HEK293 (cell line): ENCODE measurements around the gene ZNF562.

Experiments
- CTCF ChIA-PET: fragments of 350-600 bp; formaldehyde crosslinking; extraction: SDS; loops from one replicate; lab custom pipeline; 2021; ENCODE audit warnings: antibody characterized with exemption; lab: Yijun Ruan, JAX
- POLR2A ChIA-PET: fragments of 300-600 bp; formaldehyde crosslinking; extraction: SDS; loops from one replicate; lab custom pipeline; 2020; ENCODE audit warnings: antibody characterized with exemption, inconsistent platforms; lab: Yijun Ruan, JAX
- H3K27ac ChIP-seq: fragments of 200-500 bp; sonication (Bioruptor generic); 2 replicates; pipeline ENCODE4 v1.5.1; 2014; ENCODE audit warnings: low read depth, low read length, control low read depth, inconsistent platforms; ENCODE audit errors: extremely low read depth
- H3K36me3 ChIP-seq, 2 experiments: fragments of 200-500 bp in 1 of 2; sonication (Bioruptor generic) in 1 of 2; 1 replicate in 1 of 2; 2 replicates in 1 of 2; pipeline ENCODE4 v1.5.1; 2014 to 2017; ENCODE audit warnings: inconsistent platforms in 2 of 2, low read length in 2 of 2; ENCODE audit not compliant: control insufficient read depth in 2 of 2, insufficient read depth in 1 of 2
- H3K4me1 ChIP-seq: fragments of 200-500 bp; sonication (Bioruptor generic); 2 replicates; pipeline ENCODE4 v1.5.1; 2014; ENCODE audit warnings: mild to moderate bottlenecking, low read length, inconsistent platforms; ENCODE audit not compliant: control insufficient read depth, insufficient read depth
- H3K4me3 ChIP-seq: 2 replicates; pipeline ENCODE4 v1.5.1; 2011; ENCODE audit warnings: low read depth, mild to moderate bottlenecking, control low read depth, low read length, moderate library complexity
- H3K9me3 ChIP-seq: fragments of 200-500 bp; sonication (Bioruptor generic); 2 replicates; pipeline ENCODE4 v1.5.1; 2014; ENCODE audit warnings: low read depth, low read length, inconsistent platforms; ENCODE audit not compliant: control insufficient read depth, insufficient read depth
- HOXC10 ChIP-seq: sonication (generic); formaldehyde crosslinking; IDR thresholded peaks from 2 replicates; pipeline ENCODE4 v1.8.1; 2023; ENCODE audit warnings: mild to moderate bottlenecking, missing genetic modification reagents
- KLF9 ChIP-seq: fragments of 450-650 bp; formaldehyde crosslinking; IDR thresholded peaks from 2 replicates; pipeline ENCODE4 v1.5.1; 2016; ENCODE audit warnings: missing biosample characterization, missing genetic modification characterization, low read depth
- SETDB1 ChIP-seq: IDR thresholded peaks from one replicate; pipeline ENCODE4 v1.6.1; 2017; ENCODE audit warnings: mild to moderate bottlenecking, low read length, moderate library complexity, mixed read lengths; ENCODE audit not compliant: insufficient read length
- ZFP69B ChIP-seq: fragments of 450-650 bp; formaldehyde crosslinking; IDR thresholded peaks from 2 replicates; pipeline ENCODE4 v1.5.1; 2016; ENCODE audit warnings: missing biosample characterization, missing genetic modification characterization
- ZNF10 ChIP-seq: fragments of 450-650 bp; formaldehyde crosslinking; IDR thresholded peaks from 2 replicates; pipeline ENCODE4 v1.5.1; 2017; ENCODE audit warnings: missing biosample characterization, missing genetic modification characterization
- ZNF19 ChIP-seq: fragments of 450-650 bp; formaldehyde crosslinking; IDR thresholded peaks from 2 replicates; pipeline ENCODE4; 2016; ENCODE audit warnings: missing biosample characterization, missing genetic modification characterization, low read depth
- ZNF248 ChIP-seq: fragments of 450-650 bp; formaldehyde crosslinking; IDR thresholded peaks from 2 replicates; pipeline ENCODE4 v1.5.1; 2017; ENCODE audit warnings: missing biosample characterization, missing genetic modification characterization
- ZNF302 ChIP-seq: fragments of 450-650 bp; formaldehyde crosslinking; IDR thresholded peaks from 2 replicates; pipeline ENCODE4 v1.5.1; 2016; ENCODE audit warnings: missing biosample characterization, missing genetic modification characterization, low read depth
- ZNF37A ChIP-seq: fragments of 450-650 bp; IDR thresholded peaks from 2 replicates; pipeline ENCODE4 v1.5.1; 2018; ENCODE audit warnings: missing biosample characterization, missing genetic modification characterization
- ZNF404 ChIP-seq: fragments of 450-650 bp; formaldehyde crosslinking; IDR thresholded peaks from 2 replicates; pipeline ENCODE4 v1.5.1; 2017; ENCODE audit warnings: missing biosample characterization, missing genetic modification characterization
- ZNF423 ChIP-seq: fragments of 450-650 bp; formaldehyde crosslinking; IDR thresholded peaks from 2 replicates; pipeline ENCODE4 v1.5.1; 2016; ENCODE audit warnings: missing biosample characterization, missing genetic modification characterization
- ZNF571 ChIP-seq: fragments of 450-650 bp; formaldehyde crosslinking; IDR thresholded peaks from 2 replicates; pipeline ENCODE4 v1.5.0; 2017; ENCODE audit warnings: missing biosample characterization, missing genetic modification characterization
- ZNF660 ChIP-seq: fragments of 450-650 bp; IDR thresholded peaks from 2 replicates; pipeline ENCODE4 v1.5.1; 2018; ENCODE audit warnings: missing biosample characterization, mild to moderate bottlenecking, missing genetic modification characterization
- ZNF776 ChIP-seq: fragments of 450-650 bp; formaldehyde crosslinking; IDR thresholded peaks from 2 replicates; pipeline ENCODE4 v1.5.0; 2017; ENCODE audit warnings: missing biosample characterization, missing genetic modification characterization, borderline replicate concordance
- TF ChIP-seq, protein P1 (sequence below): fragments of 450-650 bp; formaldehyde crosslinking; IDR thresholded peaks from 2 replicates; pipeline ENCODE4 v1.5.1; 2017; ENCODE audit warnings: missing biosample characterization, missing genetic modification characterization
- TF ChIP-seq, protein P2 (sequence below): fragments of 450-650 bp; formaldehyde crosslinking; IDR thresholded peaks from 2 replicates; pipeline ENCODE4 v1.5.1; 2016; ENCODE audit warnings: missing biosample characterization, missing genetic modification characterization
- TF ChIP-seq, protein P3 (sequence below): fragments of 450-650 bp; formaldehyde crosslinking; IDR thresholded peaks from 2 replicates; pipeline ENCODE4 v1.5.1; 2016; ENCODE audit warnings: missing biosample characterization, missing genetic modification characterization, borderline replicate concordance
- TF ChIP-seq, protein P4 (sequence below): fragments of 450-650 bp; formaldehyde crosslinking; IDR thresholded peaks from 2 replicates; pipeline ENCODE4 v1.5.0; 2017; ENCODE audit warnings: missing biosample characterization, missing genetic modification characterization, borderline replicate concordance
- TF ChIP-seq, protein P5 (sequence below): fragments of 450-650 bp; formaldehyde crosslinking; optimal IDR thresholded peaks from 2 replicates; pipeline ENCODE3; 2016; ENCODE audit warnings: missing biosample characterization, mild to moderate bottlenecking, missing genetic modification characterization
- TF ChIP-seq, protein P6 (sequence below): sonication (generic); formaldehyde crosslinking; IDR thresholded peaks from 2 replicates; pipeline ENCODE4 v1.8.1; 2022; ENCODE audit warnings: mild to moderate bottlenecking, moderate library complexity, missing genetic modification reagents

Gene ZNF562

DNA sequence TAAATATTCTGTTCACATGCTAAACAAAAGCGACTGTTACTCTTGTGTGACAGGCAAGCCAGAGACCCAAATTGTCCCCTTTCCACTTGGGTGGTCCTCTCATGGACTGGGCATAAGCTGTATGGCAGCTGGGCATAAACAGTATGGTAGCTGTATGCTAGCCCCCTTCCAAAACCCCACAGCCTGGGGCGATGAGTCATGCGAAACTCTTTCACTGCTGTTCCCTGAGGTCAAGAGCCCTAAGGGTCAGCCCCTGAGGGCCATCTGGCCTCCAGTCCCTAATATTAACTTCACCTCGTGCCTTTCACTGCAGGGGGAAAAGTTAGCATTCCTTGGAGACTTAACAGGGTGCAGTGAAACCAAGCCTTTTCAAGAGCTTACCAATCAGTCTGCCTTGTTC is 45.6 kb upstream of the ZNF562 start:
- POLR2A ChIA-PET, result no interaction called here
- TF ChIP-seq ZNF19 (tag by site-specific recombination) (no peak), ZFP69B (tag by site-specific recombination) (no peak), ZNF660 (tag by site-specific recombination) (no peak), ZNF10 (no peak), ZNF404 (no peak), ZNF37A (tag by site-specific recombination) (no peak), ZNF248 (tag by site-specific recombination) (no peak), ZNF423 (tag by site-specific recombination) (no peak), KLF9 (tag by site-specific recombination) (no peak)
- TF ChIP-seq, protein P1, sequence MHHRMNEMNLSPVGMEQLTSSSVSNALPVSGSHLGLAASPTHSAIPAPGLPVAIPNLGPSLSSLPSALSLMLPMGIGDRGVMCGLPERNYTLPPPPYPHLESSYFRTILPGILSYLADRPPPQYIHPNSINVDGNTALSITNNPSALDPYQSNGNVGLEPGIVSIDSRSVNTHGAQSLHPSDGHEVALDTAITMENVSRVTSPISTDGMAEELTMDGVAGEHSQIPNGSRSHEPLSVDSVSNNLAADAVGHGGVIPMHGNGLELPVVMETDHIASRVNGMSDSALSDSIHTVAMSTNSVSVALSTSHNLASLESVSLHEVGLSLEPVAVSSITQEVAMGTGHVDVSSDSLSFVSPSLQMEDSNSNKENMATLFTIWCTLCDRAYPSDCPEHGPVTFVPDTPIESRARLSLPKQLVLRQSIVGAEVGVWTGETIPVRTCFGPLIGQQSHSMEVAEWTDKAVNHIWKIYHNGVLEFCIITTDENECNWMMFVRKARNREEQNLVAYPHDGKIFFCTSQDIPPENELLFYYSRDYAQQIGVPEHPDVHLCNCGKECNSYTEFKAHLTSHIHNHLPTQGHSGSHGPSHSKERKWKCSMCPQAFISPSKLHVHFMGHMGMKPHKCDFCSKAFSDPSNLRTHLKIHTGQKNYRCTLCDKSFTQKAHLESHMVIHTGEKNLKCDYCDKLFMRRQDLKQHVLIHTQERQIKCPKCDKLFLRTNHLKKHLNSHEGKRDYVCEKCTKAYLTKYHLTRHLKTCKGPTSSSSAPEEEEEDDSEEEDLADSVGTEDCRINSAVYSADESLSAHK (tag by site-specific recombination), result no peak
- TF ChIP-seq, protein P2, sequence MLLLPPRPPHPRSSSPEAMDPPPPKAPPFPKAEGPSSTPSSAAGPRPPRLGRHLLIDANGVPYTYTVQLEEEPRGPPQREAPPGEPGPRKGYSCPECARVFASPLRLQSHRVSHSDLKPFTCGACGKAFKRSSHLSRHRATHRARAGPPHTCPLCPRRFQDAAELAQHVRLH (tag by site-specific recombination), result no peak
- TF ChIP-seq, protein P3, sequence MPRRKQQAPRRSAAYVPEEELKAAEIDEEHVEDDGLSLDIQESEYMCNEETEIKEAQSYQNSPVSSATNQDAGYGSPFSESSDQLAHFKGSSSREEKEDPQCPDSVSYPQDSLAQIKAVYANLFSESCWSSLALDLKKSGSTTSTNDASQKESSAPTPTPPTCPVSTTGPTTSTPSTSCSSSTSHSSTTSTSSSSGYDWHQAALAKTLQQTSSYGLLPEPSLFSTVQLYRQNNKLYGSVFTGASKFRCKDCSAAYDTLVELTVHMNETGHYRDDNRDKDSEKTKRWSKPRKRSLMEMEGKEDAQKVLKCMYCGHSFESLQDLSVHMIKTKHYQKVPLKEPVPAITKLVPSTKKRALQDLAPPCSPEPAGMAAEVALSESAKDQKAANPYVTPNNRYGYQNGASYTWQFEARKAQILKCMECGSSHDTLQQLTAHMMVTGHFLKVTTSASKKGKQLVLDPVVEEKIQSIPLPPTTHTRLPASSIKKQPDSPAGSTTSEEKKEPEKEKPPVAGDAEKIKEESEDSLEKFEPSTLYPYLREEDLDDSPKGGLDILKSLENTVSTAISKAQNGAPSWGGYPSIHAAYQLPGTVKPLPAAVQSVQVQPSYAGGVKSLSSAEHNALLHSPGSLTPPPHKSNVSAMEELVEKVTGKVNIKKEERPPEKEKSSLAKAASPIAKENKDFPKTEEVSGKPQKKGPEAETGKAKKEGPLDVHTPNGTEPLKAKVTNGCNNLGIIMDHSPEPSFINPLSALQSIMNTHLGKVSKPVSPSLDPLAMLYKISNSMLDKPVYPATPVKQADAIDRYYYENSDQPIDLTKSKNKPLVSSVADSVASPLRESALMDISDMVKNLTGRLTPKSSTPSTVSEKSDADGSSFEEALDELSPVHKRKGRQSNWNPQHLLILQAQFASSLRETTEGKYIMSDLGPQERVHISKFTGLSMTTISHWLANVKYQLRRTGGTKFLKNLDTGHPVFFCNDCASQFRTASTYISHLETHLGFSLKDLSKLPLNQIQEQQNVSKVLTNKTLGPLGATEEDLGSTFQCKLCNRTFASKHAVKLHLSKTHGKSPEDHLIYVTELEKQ (tag by site-specific recombination), result no peak
- TF ChIP-seq, protein P4, sequence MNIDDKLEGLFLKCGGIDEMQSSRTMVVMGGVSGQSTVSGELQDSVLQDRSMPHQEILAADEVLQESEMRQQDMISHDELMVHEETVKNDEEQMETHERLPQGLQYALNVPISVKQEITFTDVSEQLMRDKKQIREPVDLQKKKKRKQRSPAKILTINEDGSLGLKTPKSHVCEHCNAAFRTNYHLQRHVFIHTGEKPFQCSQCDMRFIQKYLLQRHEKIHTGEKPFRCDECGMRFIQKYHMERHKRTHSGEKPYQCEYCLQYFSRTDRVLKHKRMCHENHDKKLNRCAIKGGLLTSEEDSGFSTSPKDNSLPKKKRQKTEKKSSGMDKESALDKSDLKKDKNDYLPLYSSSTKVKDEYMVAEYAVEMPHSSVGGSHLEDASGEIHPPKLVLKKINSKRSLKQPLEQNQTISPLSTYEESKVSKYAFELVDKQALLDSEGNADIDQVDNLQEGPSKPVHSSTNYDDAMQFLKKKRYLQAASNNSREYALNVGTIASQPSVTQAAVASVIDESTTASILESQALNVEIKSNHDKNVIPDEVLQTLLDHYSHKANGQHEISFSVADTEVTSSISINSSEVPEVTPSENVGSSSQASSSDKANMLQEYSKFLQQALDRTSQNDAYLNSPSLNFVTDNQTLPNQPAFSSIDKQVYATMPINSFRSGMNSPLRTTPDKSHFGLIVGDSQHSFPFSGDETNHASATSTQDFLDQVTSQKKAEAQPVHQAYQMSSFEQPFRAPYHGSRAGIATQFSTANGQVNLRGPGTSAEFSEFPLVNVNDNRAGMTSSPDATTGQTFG (tag by site-specific recombination), result no peak
- CTCF ChIA-PET, result interaction anchor here (0.7 kb wide), 1 partner anchor 58 kb away, joined by 3 read pairs; no protein-coding TSS in a partner anchor

DNA sequence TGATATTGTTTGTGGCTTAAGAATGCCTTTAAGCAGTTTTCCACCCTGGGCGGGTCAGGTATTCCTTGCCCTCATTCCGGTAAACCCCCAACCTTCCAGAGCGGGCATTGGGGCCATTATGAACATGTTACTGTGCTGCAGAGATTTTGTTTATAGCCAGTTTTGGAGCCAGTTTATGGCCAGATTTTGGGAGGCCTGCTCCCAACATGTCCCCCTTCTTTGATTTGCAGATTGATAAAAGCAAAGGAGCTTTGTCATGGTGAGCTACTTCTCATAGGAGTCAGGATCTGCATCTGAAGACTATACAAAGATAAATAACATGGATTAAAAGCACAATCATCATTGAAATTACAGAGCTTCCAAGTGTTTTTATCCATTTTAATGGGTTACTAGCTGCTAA is 36.9 kb upstream of the ZNF562 start:
- POLR2A ChIA-PET, result no interaction called here
- no peak overlapping the region for H3K27ac ChIP-seq
- no peak overlapping the region for H3K4me3 ChIP-seq
- no peaks in the 10 kb centered on the region for H3K4me1 ChIP-seq
- TF ChIP-seq ZNF776 (tag by site-specific recombination), result no peak
- no peak for TF ChIP-seq HOXC10 (CRISPR knock-in tag)
- no peak for TF ChIP-seq ZNF302 (tag by site-specific recombination)
- TF ChIP-seq, protein P5, sequence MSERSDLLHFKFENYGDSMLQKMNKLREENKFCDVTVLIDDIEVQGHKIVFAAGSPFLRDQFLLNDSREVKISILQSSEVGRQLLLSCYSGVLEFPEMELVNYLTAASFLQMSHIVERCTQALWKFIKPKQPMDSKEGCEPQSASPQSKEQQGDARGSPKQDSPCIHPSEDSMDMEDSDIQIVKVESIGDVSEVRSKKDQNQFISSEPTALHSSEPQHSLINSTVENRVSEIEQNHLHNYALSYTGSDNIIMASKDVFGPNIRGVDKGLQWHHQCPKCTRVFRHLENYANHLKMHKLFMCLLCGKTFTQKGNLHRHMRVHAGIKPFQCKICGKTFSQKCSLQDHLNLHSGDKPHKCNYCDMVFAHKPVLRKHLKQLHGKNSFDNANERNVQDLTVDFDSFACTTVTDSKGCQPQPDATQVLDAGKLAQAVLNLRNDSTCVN, result no peak
- no peak for TF ChIP-seq ZNF571 (tag by site-specific recombination)
- TF ChIP-seq SETDB1, result peak; percentile 22
- TF ChIP-seq, protein P6, sequence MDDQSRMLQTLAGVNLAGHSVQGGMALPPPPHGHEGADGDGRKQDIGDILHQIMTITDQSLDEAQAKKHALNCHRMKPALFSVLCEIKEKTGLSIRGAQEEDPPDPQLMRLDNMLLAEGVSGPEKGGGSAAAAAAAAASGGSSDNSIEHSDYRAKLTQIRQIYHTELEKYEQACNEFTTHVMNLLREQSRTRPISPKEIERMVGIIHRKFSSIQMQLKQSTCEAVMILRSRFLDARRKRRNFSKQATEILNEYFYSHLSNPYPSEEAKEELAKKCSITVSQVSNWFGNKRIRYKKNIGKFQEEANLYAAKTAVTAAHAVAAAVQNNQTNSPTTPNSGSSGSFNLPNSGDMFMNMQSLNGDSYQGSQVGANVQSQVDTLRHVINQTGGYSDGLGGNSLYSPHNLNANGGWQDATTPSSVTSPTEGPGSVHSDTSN (CRISPR knock-in tag), result no peak
- CTCF ChIA-PET, result interaction anchor here (1.5 kb wide), 1 partner anchor 86 kb away, joined by 4 read pairs; no protein-coding TSS in a partner anchor
- H3K9me3 ChIP-seq, result no peaks in the 10 kb centered on the region
- no peaks in the 10 kb centered on the region for H3K36me3 ChIP-seq

More for the DNA sequence above, 45.6 kb upstream of the ZNF562 start:
- no peaks in the 10 kb centered on the region for H3K36me3 ChIP-seq
- no peak overlapping the region for H3K4me3 ChIP-seq
- H3K4me1 ChIP-seq, result no peaks in the 10 kb centered on the region
- H3K27ac ChIP-seq, result no peak overlapping the region
- no peaks in the 10 kb centered on the region for H3K9me3 ChIP-seq
